Gastrocnemius medialis (tissue), 4 donors: Measurements from ENCODE around the gene INPP5A. TPM values are rescaled to one million over a fixed set of nuclear protein-coding genes. Genes with fewer than 3 reads are reported as not detected.
"Not testable (repeated sequence)": the region's sequence is repeated elsewhere in the genome, so short reads cannot be mapped to it uniquely, and the experiment has no call there.

Experiments used
- ATAC-seq, 2 donors: fragments of 150-250 bp; one replicate each; pipeline ENCODE4 v1.9.1; 2016
- DNase-seq, 2 donors: peaks; one replicate each; pipeline ENCODE4 v3.0.0-alpha.2; 2019
- H3K27ac ChIP-seq, 4 donors: fragments of 200-600 bp; sonication (generic); 1 replicate in 1 of 4; 2 replicates in 3 of 4; pipeline ENCODE4 v1.5.1; 2016 to 2018; ENCODE audit warnings: mild to moderate bottlenecking in 2 of 4, moderate library complexity in 1 of 4
- H3K27me3 ChIP-seq, 3 donors: fragments of 200-600 bp; sonication (generic) in 2 of 3; 1 replicate in 1 of 3; 2 replicates in 2 of 3; pipeline versions ENCODE4 v1.5.1 to v1.6.0; 2016 to 2019; ENCODE audit warnings: mild to moderate bottlenecking in 1 of 3, moderate library complexity in 1 of 3
- H3K36me3 ChIP-seq, 2 donors: fragments of 200-600 bp; sonication (generic) in 1 of 2; one replicate each; pipeline ENCODE4 v1.5.1; 2017 to 2018
- H3K4me1 ChIP-seq, 2 donors: fragments of 200-600 bp; sonication (generic) in 1 of 2; one replicate each; pipeline ENCODE4 v1.5.1; 2016 to 2017; ENCODE audit warnings: mild to moderate bottlenecking in 2 of 2
- H3K4me3 ChIP-seq, 4 donors: fragments of 200-600 bp; sonication (generic) in 3 of 4; 1 replicate in 1 of 4; 2 replicates in 3 of 4; pipeline ENCODE4 v1.5.1; 2016 to 2019; ENCODE audit warnings: mild to moderate bottlenecking in 2 of 4
- H3K9me3 ChIP-seq, 3 donors: fragments of 200-600 bp; sonication (generic) in 2 of 3; 1 replicate in 1 of 3; 2 replicates in 2 of 3; pipeline ENCODE4 v1.5.1; 2016 to 2019
- POLR2A ChIP-seq, 2 donors: fragments of 450-650 bp; IDR thresholded peaks; one replicate each; pipeline ENCODE4 v1.6.1; 2017; ENCODE audit warnings: antibody characterized with exemption in 2 of 2, mild to moderate bottlenecking in 2 of 2, moderate library complexity in 2 of 2
- in situ Hi-C, 4 donors: fragments of 200-750 bp; cut with MboI; loops; one replicate each; pipeline versions ENCODE4 v1.15.0 to v1.8.0; 2017; ENCODE audit warnings: low sequenced_read_pairs in 4 of 4
- intact Hi-C: fragments of 100-400 bp; cut with DNase I; formaldehyde crosslinking; loops from one replicate; pipeline ENCODE4 v1.15.1; 2023; ENCODE audit warnings: low total_unique reads
- total RNA-seq, 4 donors: library from RNA; depleted of rRNA; stranded (reverse); fragments of >200 nt; gene quantifications; one replicate each; pipeline versions ENCODE4 v1.1.0 to v1.2.3, GENCODE V29; 2016
- TF ChIP-seq, protein P1 (sequence below), 5 experiments: fragments of 450-650 bp in 3 of 5; fragments of 200-600 bp in 2 of 5; sonication (generic) in 2 of 5; IDR thresholded peaks in 4 of 5; conservative IDR thresholded peaks in 1 of 5; 1 replicate in 4 of 5; 2 replicates in 1 of 5; pipeline ENCODE4 v1.5.1; 2016 to 2019; ENCODE audit warnings: antibody characterized with exemption in 5 of 5, mild to moderate bottlenecking in 3 of 5, moderate library complexity in 3 of 5

The INPP5A gene
- total RNA-seq, 4 donors from 2014 or later, result 74.9 to 107 (median 92.4) TPM

DNA sequence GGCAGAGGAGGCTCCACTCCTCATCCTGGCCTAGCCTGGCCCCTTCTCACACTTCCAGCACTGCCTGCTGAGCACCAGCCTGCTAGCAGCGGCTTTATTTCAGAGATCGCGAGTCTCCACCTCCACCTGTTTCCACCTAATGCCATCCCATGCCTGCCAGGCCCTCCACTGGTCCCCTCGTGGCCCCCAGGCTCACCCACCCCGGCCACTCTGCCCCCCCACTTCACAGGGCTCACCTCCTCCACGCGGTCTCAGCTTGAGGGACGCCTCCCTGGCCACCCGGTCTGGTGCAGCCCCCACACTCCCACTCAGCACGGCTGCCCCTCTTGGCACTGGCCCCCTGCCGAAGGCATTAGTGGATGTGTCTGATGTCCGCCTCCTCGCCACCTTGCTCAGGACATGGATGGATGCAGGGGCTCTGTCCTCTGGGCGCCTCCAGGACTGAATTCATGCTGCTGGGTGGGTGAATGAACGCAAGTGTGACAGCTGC, 252.1 kb downstream of the INPP5A start:
- Histone ChIP-seq H3K4me1 (peaks cover 0 to 5% of the 10 kb centered on the region in 2 donors), H3K27ac (no peak overlapping the region), H3K27me3 (peaks cover 40 to 65% (median 50%) of the 10 kb centered on the region in 3 donors), H3K36me3 (no peaks in the 10 kb centered on the region), H3K4me3 (no peak overlapping the region), H3K9me3 (no peaks in the 10 kb centered on the region)
- ATAC-seq (no peak), DNase-seq (no peak)
- no peak for TF ChIP-seq POLR2A (IDR thresholded peaks at IDR 0.05)
- TF ChIP-seq, protein P1, sequence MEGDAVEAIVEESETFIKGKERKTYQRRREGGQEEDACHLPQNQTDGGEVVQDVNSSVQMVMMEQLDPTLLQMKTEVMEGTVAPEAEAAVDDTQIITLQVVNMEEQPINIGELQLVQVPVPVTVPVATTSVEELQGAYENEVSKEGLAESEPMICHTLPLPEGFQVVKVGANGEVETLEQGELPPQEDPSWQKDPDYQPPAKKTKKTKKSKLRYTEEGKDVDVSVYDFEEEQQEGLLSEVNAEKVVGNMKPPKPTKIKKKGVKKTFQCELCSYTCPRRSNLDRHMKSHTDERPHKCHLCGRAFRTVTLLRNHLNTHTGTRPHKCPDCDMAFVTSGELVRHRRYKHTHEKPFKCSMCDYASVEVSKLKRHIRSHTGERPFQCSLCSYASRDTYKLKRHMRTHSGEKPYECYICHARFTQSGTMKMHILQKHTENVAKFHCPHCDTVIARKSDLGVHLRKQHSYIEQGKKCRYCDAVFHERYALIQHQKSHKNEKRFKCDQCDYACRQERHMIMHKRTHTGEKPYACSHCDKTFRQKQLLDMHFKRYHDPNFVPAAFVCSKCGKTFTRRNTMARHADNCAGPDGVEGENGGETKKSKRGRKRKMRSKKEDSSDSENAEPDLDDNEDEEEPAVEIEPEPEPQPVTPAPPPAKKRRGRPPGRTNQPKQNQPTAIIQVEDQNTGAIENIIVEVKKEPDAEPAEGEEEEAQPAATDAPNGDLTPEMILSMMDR (IDR thresholded peaks at IDR 0.05 in 4 of 5, conservative IDR thresholded peaks at IDR 0.05 in 1 of 5), result no peak
- intact Hi-C loops (loop anchor here (5.0 kb wide), 1 partner anchor 137 kb away; no protein-coding TSS in a partner anchor), in situ Hi-C loops (no loop called here)

DNA sequence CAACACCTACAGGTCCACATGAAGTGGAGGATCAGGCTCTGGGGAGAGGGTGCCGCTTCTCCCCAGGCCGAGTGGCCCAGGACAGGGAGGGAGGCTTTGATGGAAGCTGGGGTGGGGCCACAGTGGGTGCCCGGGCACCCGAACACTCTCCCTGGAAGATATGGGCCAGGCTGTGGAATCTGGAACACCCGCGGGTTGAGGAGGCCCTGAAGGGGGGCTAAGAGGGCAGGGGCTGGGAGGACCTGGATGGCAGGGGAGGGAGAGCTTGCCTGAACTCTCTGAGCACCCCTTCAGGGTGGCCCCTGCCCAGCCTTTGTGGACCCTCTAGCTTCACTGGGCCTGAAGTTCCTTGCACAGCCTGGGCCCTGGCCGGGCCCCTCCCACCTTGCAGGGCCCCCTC, 252.9 kb downstream of the INPP5A start:
- H3K4me1 ChIP-seq, result peaks cover 0 to 5% of the 10 kb centered on the region in 2 donors
- DNase-seq (no peak), ATAC-seq (no peak)
- H3K9me3 ChIP-seq, result no peaks in the 10 kb centered on the region
- no peak for TF ChIP-seq POLR2A (IDR thresholded peaks at IDR 0.05)
- TF ChIP-seq, protein P1 (IDR thresholded peaks at IDR 0.05 in 4 of 5, conservative IDR thresholded peaks at IDR 0.05 in 1 of 5), result no peak
- no peak overlapping the region for H3K27ac ChIP-seq
- in situ Hi-C loops (no loop called here), intact Hi-C loops (no loop called here)
- no peak overlapping the region for H3K4me3 ChIP-seq
- peaks cover 33 to 59% (median 49%) of the 10 kb centered on the region in 3 donors for H3K27me3 ChIP-seq
- H3K36me3 ChIP-seq, result no peaks in the 10 kb centered on the region

DNA sequence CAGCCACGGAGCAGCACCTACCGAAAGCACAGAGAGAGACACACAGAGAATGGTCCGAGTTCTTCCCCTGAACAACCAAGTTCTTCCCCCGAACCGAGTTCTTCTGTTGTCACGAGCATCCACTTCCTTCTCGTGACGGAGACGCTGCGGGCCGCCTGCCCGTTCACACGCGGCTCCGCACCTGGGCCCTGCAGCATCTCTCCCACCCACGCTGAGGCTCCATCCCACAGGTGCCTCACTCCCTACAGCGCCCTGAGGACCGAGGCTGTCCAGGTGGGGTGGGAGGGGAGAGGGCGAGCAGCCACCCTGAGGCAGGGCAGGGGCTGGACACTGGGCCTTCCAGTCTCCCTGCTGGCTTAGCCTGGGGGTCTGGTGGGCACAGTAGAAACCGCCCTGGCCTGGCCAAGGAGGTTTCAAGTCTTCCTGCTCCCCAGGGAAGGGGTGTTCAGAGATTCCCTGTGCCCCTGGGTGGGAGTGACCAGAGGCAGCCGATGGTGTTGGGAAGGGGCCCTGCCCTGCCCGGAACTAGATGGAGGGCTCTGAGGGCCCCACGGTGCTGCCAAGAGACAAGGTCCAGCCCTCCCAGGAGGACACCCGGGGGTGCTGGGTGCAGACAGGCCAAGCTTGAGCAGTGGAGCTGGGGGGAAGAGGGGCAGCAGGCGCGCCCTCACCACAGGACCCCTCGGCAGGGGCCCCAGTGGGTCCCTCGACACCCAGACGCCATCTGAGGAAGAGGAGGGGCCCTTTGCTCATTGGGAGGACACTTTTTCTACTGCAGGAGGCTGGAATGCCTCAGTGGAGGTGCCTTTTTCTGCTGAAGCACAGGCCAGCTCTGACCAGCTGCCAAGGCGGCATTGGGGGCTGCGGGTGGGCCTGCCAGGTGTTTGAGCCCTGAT, 253.6 kb downstream of the INPP5A start:
- ATAC-seq, result no peak
- in situ Hi-C loops, result no loop called here

DNA sequence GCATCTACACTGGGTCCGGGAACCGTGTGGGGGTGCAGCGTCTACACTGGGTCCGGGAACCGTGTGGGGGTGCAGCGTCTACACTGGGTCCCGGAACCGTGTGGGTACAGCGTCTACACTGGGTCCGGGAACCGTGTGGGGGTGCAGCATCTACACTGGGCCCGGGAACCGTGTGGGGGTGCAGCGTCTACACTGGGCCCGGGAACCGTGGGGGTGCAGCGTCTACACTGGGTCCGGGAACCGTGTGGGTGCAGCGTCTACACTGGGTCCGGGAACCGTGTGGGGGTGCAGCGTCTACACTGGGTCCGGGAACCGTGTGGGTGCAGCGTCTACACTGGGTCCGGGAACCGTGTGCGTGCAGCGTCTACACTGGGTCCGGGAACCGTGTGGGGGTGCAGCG, 254.5 kb downstream of the INPP5A start:
- H3K9me3 ChIP-seq, H3K27ac ChIP-seq, ATAC-seq, H3K4me1 ChIP-seq, H3K36me3 ChIP-seq, DNase-seq, in situ Hi-C loops, H3K4me3 ChIP-seq, intact Hi-C loops: not testable (repeated sequence)
- peaks cover 26 to 49% (median 43%) of the 10 kb centered on the region in 3 donors for H3K27me3 ChIP-seq

More for the DNA sequence above, 253.6 kb downstream of the INPP5A start:
- Histone ChIP-seq H3K4me1 (peaks cover 0 to 5% of the 10 kb centered on the region in 2 donors), H3K27ac (no peak overlapping the region), H3K4me3 (no peak overlapping the region), H3K27me3 (peaks cover 32 to 58% (median 49%) of the 10 kb centered on the region in 3 donors), H3K9me3 (no peaks in the 10 kb centered on the region), H3K36me3 (no peaks in the 10 kb centered on the region)
- no peak for DNase-seq
- no peak for TF ChIP-seq POLR2A (IDR thresholded peaks at IDR 0.05)
- TF ChIP-seq, protein P1 (IDR thresholded peaks at IDR 0.05 in 4 of 5, conservative IDR thresholded peaks at IDR 0.05 in 1 of 5), result no peak
- intact Hi-C loops, result no loop called here

DNA sequence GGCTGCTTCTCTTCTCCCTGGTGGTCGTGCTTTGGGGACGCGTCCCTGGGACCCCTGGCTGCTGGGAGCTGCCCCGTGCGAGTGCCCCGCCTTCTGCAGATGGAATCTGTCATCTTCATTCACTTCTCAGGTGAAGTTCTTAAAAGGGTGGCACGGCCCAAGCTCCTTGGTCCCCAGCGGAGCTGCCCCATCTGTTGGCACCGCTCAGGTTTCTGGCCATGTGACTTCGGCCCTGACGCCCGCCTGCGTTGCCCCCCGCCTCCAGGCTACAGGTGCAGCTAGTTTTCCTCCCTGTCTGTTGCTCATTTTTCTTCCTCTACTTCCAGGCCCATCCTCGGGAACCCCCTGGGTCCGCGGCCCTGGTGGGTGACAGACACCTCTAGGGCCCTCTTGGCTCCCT, 255.2 kb downstream of the INPP5A start:
- Histone ChIP-seq H3K9me3 (no peaks in the 10 kb centered on the region), H3K27ac (no peak overlapping the region), H3K4me1 (no peaks in the 10 kb centered on the region), H3K36me3 (no peaks in the 10 kb centered on the region), H3K27me3 (peaks cover 22 to 42% (median 38%) of the 10 kb centered on the region in 3 donors), H3K4me3 (no peak overlapping the region)
- TF ChIP-seq, protein P1 (IDR thresholded peaks at IDR 0.05 in 4 of 5, conservative IDR thresholded peaks at IDR 0.05 in 1 of 5), result no peak
- intact Hi-C loops, result no loop called here
- DNase-seq (no peak), ATAC-seq (no peak)
- in situ Hi-C loops, result no loop called here
